Transverse colon (tissue), 4 donors: ENCODE results near the gene LMF1.

Experiments used
- EP300 ChIP-seq: sonication (generic); formaldehyde crosslinking; IDR thresholded peaks from one replicate; pipeline ENCODE4 v1.6.1; 2017; ENCODE audit warnings: antibody characterized with exemption, low read depth
- POLR2AphosphoS5 ChIP-seq, 3 donors: sonication (generic); formaldehyde crosslinking; IDR thresholded peaks; one replicate each; pipeline ENCODE4 v1.6.1; 2016; ENCODE audit warnings: antibody characterized with exemption in 3 of 3
- TF ChIP-seq, protein P1 (sequence below), 5 experiments: fragments of 200-600 bp in 3 of 5; fragments of 450-650 bp in 2 of 5; sonication (generic) in 3 of 5; IDR thresholded peaks; 1 replicate in 2 of 5; 2 replicates in 3 of 5; pipeline ENCODE4 v1.5.1; 2016 to 2017; ENCODE audit warnings: antibody characterized with exemption in 5 of 5, inconsistent platforms in 3 of 5, mild to moderate bottlenecking in 2 of 5, moderate library complexity in 1 of 5

DNA sequence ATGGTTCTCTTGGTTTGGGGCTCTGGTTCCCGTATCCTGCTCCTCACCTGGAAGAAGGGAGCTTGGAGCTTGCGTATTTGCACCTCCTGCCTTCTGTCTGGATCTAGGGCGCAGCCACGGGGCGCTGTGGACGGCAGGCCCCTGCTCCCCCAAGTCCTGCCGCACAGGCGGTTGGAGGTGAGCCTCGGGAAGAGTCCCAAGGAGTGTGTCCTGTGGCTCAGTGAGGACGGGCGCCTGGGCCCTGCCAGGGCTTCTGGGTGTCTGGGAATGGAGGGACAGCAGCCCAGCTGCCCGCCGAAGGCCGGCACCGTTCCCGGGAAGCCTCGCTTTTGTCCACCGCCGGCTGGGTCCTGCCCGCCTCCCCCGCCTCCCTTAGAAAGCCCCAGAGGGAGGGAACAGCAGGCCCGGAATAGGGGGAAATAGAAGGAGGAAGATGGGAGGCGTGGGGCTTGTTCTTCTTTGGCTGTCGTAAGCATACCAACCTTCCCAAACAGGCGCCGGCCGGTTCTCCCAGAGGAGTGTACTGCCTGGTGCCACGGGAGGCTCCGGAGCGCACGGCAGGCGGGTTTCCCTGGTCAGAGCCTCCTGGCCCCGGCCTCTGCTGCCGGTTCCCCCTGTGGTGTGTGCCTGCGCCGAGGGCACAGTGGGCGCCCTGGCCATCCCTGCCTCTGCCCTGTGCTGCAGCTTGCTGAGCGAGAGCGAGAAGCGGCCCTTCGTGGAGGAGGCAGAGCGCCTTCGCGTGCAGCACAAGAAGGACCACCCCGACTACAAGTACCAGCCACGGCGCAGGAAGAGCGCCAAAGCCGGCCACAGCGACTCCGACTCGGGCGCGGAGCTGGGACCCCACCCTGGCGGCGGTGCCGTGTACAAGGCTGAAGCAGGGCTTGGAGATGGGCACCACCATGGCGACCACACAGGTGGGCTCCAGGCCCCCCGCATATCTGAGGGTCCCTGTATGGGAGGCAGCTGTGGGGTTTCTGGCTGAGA is 12.6 kb upstream of the LMF1 start:
- TF ChIP-seq, protein P1, sequence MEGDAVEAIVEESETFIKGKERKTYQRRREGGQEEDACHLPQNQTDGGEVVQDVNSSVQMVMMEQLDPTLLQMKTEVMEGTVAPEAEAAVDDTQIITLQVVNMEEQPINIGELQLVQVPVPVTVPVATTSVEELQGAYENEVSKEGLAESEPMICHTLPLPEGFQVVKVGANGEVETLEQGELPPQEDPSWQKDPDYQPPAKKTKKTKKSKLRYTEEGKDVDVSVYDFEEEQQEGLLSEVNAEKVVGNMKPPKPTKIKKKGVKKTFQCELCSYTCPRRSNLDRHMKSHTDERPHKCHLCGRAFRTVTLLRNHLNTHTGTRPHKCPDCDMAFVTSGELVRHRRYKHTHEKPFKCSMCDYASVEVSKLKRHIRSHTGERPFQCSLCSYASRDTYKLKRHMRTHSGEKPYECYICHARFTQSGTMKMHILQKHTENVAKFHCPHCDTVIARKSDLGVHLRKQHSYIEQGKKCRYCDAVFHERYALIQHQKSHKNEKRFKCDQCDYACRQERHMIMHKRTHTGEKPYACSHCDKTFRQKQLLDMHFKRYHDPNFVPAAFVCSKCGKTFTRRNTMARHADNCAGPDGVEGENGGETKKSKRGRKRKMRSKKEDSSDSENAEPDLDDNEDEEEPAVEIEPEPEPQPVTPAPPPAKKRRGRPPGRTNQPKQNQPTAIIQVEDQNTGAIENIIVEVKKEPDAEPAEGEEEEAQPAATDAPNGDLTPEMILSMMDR (IDR thresholded peaks at IDR 0.05): no peak
- no peak for TF ChIP-seq EP300
- TF ChIP-seq POLR2AphosphoS5 (IDR thresholded peaks at IDR 0.05): no peak
